Measurements from ENCODE around the gene LARGE2.
A peak's percentile ranks its signal among the peaks of the same experiment; 100 is the strongest.
"Not testable (repeated sequence)": the region's sequence is repeated elsewhere in the genome, so short reads cannot be mapped to it uniquely, and the experiment has no call there.

LARGE2 gene

GRCh38 chr11:45896422-45896984, 26.0 kb upstream of the LARGE2 start:
- no peak for DNase-seq (ENCODE audit: low read depth)

GRCh38 chr11:45897556-45897955, 24.9 kb upstream of the LARGE2 start:
- no peak for DNase-seq (ENCODE audit: low read depth)

GRCh38 chr11:45899086-45899447, 23.4 kb upstream of the LARGE2 start:
- no peak for DNase-seq (ENCODE audit: low read depth)

- DNase-seq (ENCODE audit: low read depth): peak; percentile 65
These were observed 22.8 kb upstream of the LARGE2 start for GRCh38 chr11:45899448-45900174.

GRCh38 chr11:45900175-45900800, 22.2 kb upstream of the LARGE2 start:
- not testable (repeated sequence) for DNase-seq (ENCODE audit: low read depth)

GRCh38 chr11:45900916-45901617, 21.4 kb upstream of the LARGE2 start:
- no peak for DNase-seq (ENCODE audit: low read depth)

- no peak for DNase-seq (ENCODE audit: low read depth)
These were observed 20.8 kb upstream of the LARGE2 start for GRCh38 chr11:45901626-45902025.

- no peak for DNase-seq (ENCODE audit: low read depth)
These were observed 19.7 kb upstream of the LARGE2 start for GRCh38 chr11:45902452-45903380.

GRCh38 chr11:45904309-45904915, 18.0 kb upstream of the LARGE2 start:
- DNase-seq (ENCODE audit: low read depth): no peak

GRCh38 chr11:45905095-45905494, 17.4 kb upstream of the LARGE2 start:
- DNase-seq (ENCODE audit: low read depth): no peak

GRCh38 chr11:45905576-45905975, 16.9 kb upstream of the LARGE2 start:
- not testable (repeated sequence) for DNase-seq (ENCODE audit: low read depth)

- no peak for DNase-seq (ENCODE audit: low read depth)
These were observed 16.3 kb upstream of the LARGE2 start for GRCh38 chr11:45906096-45906682.

- DNase-seq (ENCODE audit: low read depth): no peak
These were observed 15.4 kb upstream of the LARGE2 start, which contains the start of gene FREY1 for GRCh38 chr11:45906965-45907611. TSS of gene FREY1 (minus strand) at chr11:45907271. CDS start at chr11:45907245, 26 bp downstream.

- DNase-seq (ENCODE audit: low read depth): no peak
These were observed 14.5 kb upstream of the LARGE2 start for GRCh38 chr11:45907911-45908370.

- DNase-seq (ENCODE audit: low read depth): no peak
These were observed 12.6 kb upstream of the LARGE2 start for GRCh38 chr11:45909594-45910475.

- no peak for DNase-seq (ENCODE audit: low read depth)
These were observed 11.8 kb upstream of the LARGE2 start for GRCh38 chr11:45910623-45911022.

- DNase-seq (ENCODE audit: low read depth): no peak
These were observed 8.9 kb upstream of the LARGE2 start for GRCh38 chr11:45913514-45913913.

GRCh38 chr11:45913942-45914635, 8.4 kb upstream of the LARGE2 start:
- no peak for DNase-seq (ENCODE audit: low read depth)

GRCh38 chr11:45915446-45915845, 7.0 kb upstream of the LARGE2 start:
- DNase-seq (ENCODE audit: low read depth): no peak
